KMS-11 (cell line): ENCODE measurements around the gene HSPA4L.

Experiments used
- H2AFZ ChIP-seq: fragments of 200-600 bp; sonication (generic); 2 replicates; pipeline ENCODE4 v1.6.1; 2016; ENCODE audit warnings: antibody characterized with exemption, mixed run types, low read depth
- H3K27ac ChIP-seq: fragments of 200-600 bp; sonication (generic); 2 replicates; pipeline ENCODE4 v1.6.1; 2016; ENCODE audit warnings: mild to moderate bottlenecking, mixed run types
- H3K27me3 ChIP-seq: fragments of 200-600 bp; sonication (generic); 2 replicates; pipeline ENCODE4 v1.6.1; 2017; ENCODE audit warnings: mild to moderate bottlenecking, low read depth, mixed run types, moderate library complexity; ENCODE audit not compliant: insufficient read depth
- H3K36me3 ChIP-seq: fragments of 200-600 bp; sonication (generic); 2 replicates; pipeline ENCODE4 v1.6.1; 2017; ENCODE audit warnings: mild to moderate bottlenecking, mixed run types; ENCODE audit not compliant: insufficient read depth
- H3K4me1 ChIP-seq: fragments of 200-600 bp; sonication (generic); 2 replicates; pipeline ENCODE4 v1.6.1; 2016; ENCODE audit warnings: mild to moderate bottlenecking, low read depth, mixed run types; ENCODE audit not compliant: poor library complexity, severe bottlenecking
- H3K4me2 ChIP-seq: fragments of 200-600 bp; sonication (generic); 2 replicates; pipeline ENCODE4 v1.7.0; 2016; ENCODE audit warnings: mild to moderate bottlenecking, mixed run types
- H3K4me3 ChIP-seq: fragments of 200-600 bp; sonication (generic); IDR thresholded peaks from 2 replicates; pipeline ENCODE4 v1.6.1; 2017; ENCODE audit warnings: low read depth, low read length, mixed read lengths; ENCODE audit not compliant: insufficient read depth
- H3K79me2 ChIP-seq: fragments of 200-600 bp; sonication (generic); 2 replicates; pipeline ENCODE4 v1.6.1; 2016; ENCODE audit warnings: low read depth, mixed run types; ENCODE audit not compliant: insufficient read depth
- H3K9ac ChIP-seq: fragments of 200-600 bp; sonication (generic); 2 replicates; pipeline ENCODE4 v1.6.1; 2016; ENCODE audit warnings: mild to moderate bottlenecking, mixed run types
- H4K20me1 ChIP-seq: fragments of 200-600 bp; sonication (generic); 2 replicates; pipeline ENCODE4 v1.6.1; 2016; ENCODE audit warnings: mild to moderate bottlenecking, mixed run types; ENCODE audit not compliant: insufficient read depth
- CTCF ChIP-seq: fragments of 200-600 bp; sonication (generic); conservative IDR thresholded peaks from 2 replicates; pipeline ENCODE4 v1.6.1; 2017; ENCODE audit warnings: low read depth, mild to moderate bottlenecking, antibody characterized with exemption, low read length, moderate library complexity, mixed read lengths

The HSPA4L gene

GRCh38 chr4:127868196-127868595 is 86.1 kb downstream of the HSPA4L start:
- H3K9ac ChIP-seq: no peak overlapping the region
- TF ChIP-seq CTCF: no peak
- H3K4me3 ChIP-seq: no peak overlapping the region
- H2AFZ ChIP-seq: no peak overlapping the region
- no peaks in the 10 kb centered on the region for H3K4me1 ChIP-seq
- no peak overlapping the region for H3K4me2 ChIP-seq
- no peak overlapping the region for H3K27ac ChIP-seq
- H4K20me1 ChIP-seq: no peaks in the 10 kb centered on the region
- H3K27me3 ChIP-seq: no peaks in the 10 kb centered on the region
- H3K36me3 ChIP-seq: no peaks in the 10 kb centered on the region
- no peaks in the 10 kb centered on the region for H3K79me2 ChIP-seq

DNA sequence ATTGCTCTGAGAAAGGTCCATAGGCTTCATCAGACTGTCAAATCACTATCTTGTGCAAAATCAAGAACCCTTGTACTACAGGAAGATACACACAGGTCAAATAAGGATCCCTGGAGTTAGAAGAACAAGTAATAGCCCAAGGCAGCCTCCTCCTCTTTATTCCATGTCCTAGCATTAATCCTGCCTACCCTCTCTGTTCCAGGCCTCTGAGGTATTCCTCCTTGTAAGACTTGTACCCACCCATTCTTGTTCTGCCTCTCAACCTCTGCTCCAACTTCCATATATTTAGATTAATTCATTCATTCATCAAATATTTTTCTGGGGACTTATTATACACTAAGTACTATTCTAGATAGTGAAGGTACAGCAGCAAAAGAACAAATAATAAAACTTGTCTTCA is 88.2 kb downstream of the HSPA4L start:
- Histone ChIP-seq H3K4me1 (peaks cover 1% of the 10 kb centered on the region), H3K4me3 (no peak overlapping the region), H3K27me3 (no peaks in the 10 kb centered on the region), H4K20me1 (no peaks in the 10 kb centered on the region), H2AFZ (no peak overlapping the region), H3K79me2 (no peaks in the 10 kb centered on the region), H3K36me3 (no peaks in the 10 kb centered on the region), H3K9ac (no peak overlapping the region), H3K4me2 (no peak overlapping the region), H3K27ac (no peak overlapping the region)
- no peak for TF ChIP-seq CTCF

- Histone ChIP-seq H3K27me3 (no peaks in the 10 kb centered on the region), H3K4me2 (no peak overlapping the region), H2AFZ (no peak overlapping the region), H4K20me1 (no peaks in the 10 kb centered on the region), H3K4me1 (peaks cover 5% of the 10 kb centered on the region), H3K9ac (no peak overlapping the region), H3K36me3 (no peaks in the 10 kb centered on the region), H3K79me2 (no peaks in the 10 kb centered on the region), H3K4me3 (no peak overlapping the region), H3K27ac (no peak overlapping the region)
- no peak for TF ChIP-seq CTCF
These were observed 88.6 kb downstream of the HSPA4L start for GRCh38 chr4:127870688-127871087.

- no peaks in the 10 kb centered on the region for H3K27me3 ChIP-seq
- no peaks in the 10 kb centered on the region for H3K79me2 ChIP-seq
- no peak overlapping the region for H2AFZ ChIP-seq
- no peak overlapping the region for H3K27ac ChIP-seq
- H3K4me2 ChIP-seq: peak overlapping the region; percentile 0; the same call in 1 of the 2 replicates
- H3K4me1 ChIP-seq: peaks cover 20% of the 10 kb centered on the region
- H3K36me3 ChIP-seq: no peaks in the 10 kb centered on the region
- H3K9ac ChIP-seq: no peak overlapping the region
- no peak overlapping the region for H3K4me3 ChIP-seq
- TF ChIP-seq CTCF: no peak
- no peaks in the 10 kb centered on the region for H4K20me1 ChIP-seq
These were observed 93.7 kb downstream of the HSPA4L start for GRCh38 chr4:127875791-127876190.
